HepG2 (cell line): Measurements from ENCODE around the gene ADAMTS2. TPM values are rescaled to one million over a fixed set of nuclear protein-coding genes. Genes with fewer than 3 reads are reported as not detected.

Experiments
- ATAC-seq: fragments of 200-7000 bp; cut with Tn5 transposase; 3 replicates; pipeline ENCODE4 v1.9.1; 2020; ENCODE audit warnings: mild to moderate bottlenecking, moderate library complexity
- BruUV-seq: library from RNA; stranded (reverse); fragments of 400-500 nt; replicated peaks from 2 replicates; lab custom pipeline; 2021; lab: Mats Ljungman, UMichigan
- CTCF ChIA-PET: fragments of 300-600 bp; formaldehyde crosslinking; extraction: SDS; loops from one replicate; lab custom pipeline; 2021; ENCODE audit warnings: low total read pairs, inconsistent platforms, low intra/inter-chr PET ratio; lab: Yijun Ruan, JAX
- POLR2A ChIA-PET: fragments of 350-600 bp; sonication (Branson Sonifier 250); formaldehyde crosslinking; loops from one replicate; lab custom pipeline; 2020; ENCODE audit warnings: antibody characterized with exemption, inconsistent platforms; lab: Yijun Ruan, JAX
- DNase-seq: peaks from one replicate; pipeline ENCODE4 v3.0.0-alpha.2; 2015; ENCODE audit warnings: low spot score
- FAIRE-seq: peaks from 3 replicates; lab custom pipeline; 2011; peaks lifted over from hg19 to GRCh38; lab: Jason Lieb, UNC
- H2AFZ ChIP-seq: one replicate; pipeline ENCODE4 v1.6.1; 2011; ENCODE audit warnings: low read length, inconsistent platforms
- H3K27ac ChIP-seq: fragments of 300-600 bp; 3 replicates; pipeline ENCODE4 v1.8.0; 2011; ENCODE audit warnings: mixed run types, mild to moderate bottlenecking, mixed read lengths, low read length, inconsistent platforms; ENCODE audit not compliant: insufficient read depth; ENCODE audit errors: extremely low read length
- H3K27me3 ChIP-seq, 2 experiments: fragments of 200-600 bp in 1 of 2; 2 replicates in 1 of 2; 3 replicates in 1 of 2; pipeline versions ENCODE4 v1.6.0 to v1.8.0; 2011; ENCODE audit warnings: low read length in 2 of 2, mild to moderate bottlenecking in 2 of 2, moderate library complexity in 2 of 2, inconsistent platforms in 1 of 2; ENCODE audit not compliant: insufficient read depth in 2 of 2, control insufficient read depth in 1 of 2
- H3K36me3 ChIP-seq, 2 experiments: fragments of 200-600 bp in 1 of 2; replicated peaks in 1 of 2; 2 replicates in 1 of 2; 3 replicates in 1 of 2; pipeline versions ENCODE4 v1.5.1 to v1.8.0; 2011; ENCODE audit warnings: low read length in 2 of 2, inconsistent platforms in 1 of 2; ENCODE audit not compliant: insufficient read depth in 2 of 2, control insufficient read depth in 1 of 2
- H3K4me1 ChIP-seq: 2 replicates; pipeline ENCODE4 v1.5.1; 2012; ENCODE audit warnings: low read length, inconsistent platforms; ENCODE audit not compliant: insufficient read depth
- H3K4me2 ChIP-seq: 2 replicates; pipeline ENCODE4 v1.6.0; 2011; ENCODE audit warnings: low read depth, low read length, inconsistent platforms
- H3K4me3 ChIP-seq, 3 experiments: fragments of 200-600 bp in 1 of 3; sonication (generic), shearing (Covaris generic) in 1 of 3; replicated peaks in 1 of 3; 2 replicates each; pipeline ENCODE4 v1.5.1; 2011 to 2016; ENCODE audit warnings: low read length in 3 of 3, inconsistent platforms in 2 of 3, low read depth in 2 of 3, mild to moderate bottlenecking in 2 of 3, control low read depth in 1 of 3, mixed read lengths in 1 of 3; ENCODE audit not compliant: insufficient read depth in 1 of 3
- H3K79me2 ChIP-seq: one replicate; pipeline ENCODE4 v1.6.1; 2011; ENCODE audit warnings: low read length, inconsistent platforms; ENCODE audit not compliant: insufficient read depth
- H3K9ac ChIP-seq: 2 replicates; pipeline ENCODE4 v1.6.0; 2011; ENCODE audit warnings: mild to moderate bottlenecking, low read depth, low read length, inconsistent platforms; ENCODE audit not compliant: insufficient read depth
- H3K9me3 ChIP-seq: 2 replicates; pipeline ENCODE4 v1.5.1; 2012; ENCODE audit warnings: mild to moderate bottlenecking, low read length
- H4K20me1 ChIP-seq: 2 replicates; pipeline ENCODE4 v1.6.0; 2011; ENCODE audit warnings: inconsistent platforms, mild to moderate bottlenecking, low read length, moderate library complexity; ENCODE audit not compliant: insufficient read depth
- RARG ChIP-seq: sonication (generic); formaldehyde crosslinking; IDR thresholded peaks from 2 replicates; pipeline ENCODE4 v1.4.0; 2020; ENCODE audit warnings: low read depth, mild to moderate bottlenecking, missing genetic modification reagents
- REPIN1 ChIP-seq: sonication (generic); formaldehyde crosslinking; IDR thresholded peaks from 2 replicates; pipeline ENCODE4 v1.8.0; 2022; ENCODE audit warnings: missing genetic modification reagents, low read depth, mild to moderate bottlenecking, borderline replicate concordance
- ZNF225 ChIP-seq: sonication (generic); formaldehyde crosslinking; IDR thresholded peaks from 2 replicates; pipeline ENCODE4 v1.4.0; 2020; ENCODE audit warnings: mild to moderate bottlenecking, missing genetic modification reagents
- WGBS: methylation state at CpG from one replicate; pipeline ENCODE4 v1.1.6; 2017; ENCODE audit warnings: low lambda C conversion rate; 5-methylcytosine and 5-hydroxymethylcytosine counted together
- in situ Hi-C: cut with HindIII; loops from 2 replicates; pipeline ENCODE4 v1.10.0; 2017; ENCODE audit warnings: low pct_unique_long_range_greater_than_20kb; ENCODE audit not compliant: extremely low pct_ligation_motif_present
- intact Hi-C: fragments of 100-400 bp; cut with micrococcal nuclease; formaldehyde crosslinking; loops from one replicate; pipeline ENCODE4 v1.10.0; 2022; ENCODE audit not compliant: unreplicated experiment
- polyA plus RNA-seq, 8 experiments: library from polyadenylated mRNA; depleted of rRNA in 3 of 8; stranded (reverse) in 7 of 8; unstranded in 1 of 8; fragments of >200 nt; fragmentation: Illumina TruSeq in 4 of 8; extraction: Trizol in 4 of 8; gene quantifications; 2 replicates each; pipeline versions ENCODE4 v1.2.1 to v1.2.3, GENCODE V29; 2011 to 2016; ENCODE audit warnings: low read depth in 4 of 8, missing spikeins in 1 of 8, mixed read lengths in 1 of 8; ENCODE audit not compliant: insufficient read depth in 1 of 8
- total RNA-seq, 5 experiments: library from RNA; depleted of rRNA; stranded (reverse); fragments of >200 nt; fragmentation: Illumina TruSeq; extraction: Trizol; gene quantifications; 2 replicates each; pipeline ENCODE4 v1.2.3, GENCODE V29; 2016; ENCODE audit warnings: low read depth in 1 of 5
- TF ChIP-seq, protein P1 (sequence below): sonication (generic); formaldehyde crosslinking; IDR thresholded peaks from 2 replicates; pipeline ENCODE4 v1.4.0; 2020; ENCODE audit warnings: missing genetic modification reagents
- TF ChIP-seq, protein P2 (sequence below): sonication (generic); formaldehyde crosslinking; IDR thresholded peaks from 2 replicates; pipeline ENCODE4; 2020; ENCODE audit warnings: missing genetic modification reagents, mild to moderate bottlenecking, borderline replicate concordance
- TF ChIP-seq, protein P3 (sequence below): sonication (generic); formaldehyde crosslinking; IDR thresholded peaks from 2 replicates; pipeline ENCODE4 v1.8.1; 2022; ENCODE audit warnings: low read depth, mild to moderate bottlenecking, missing genetic modification reagents
- TF ChIP-seq, protein P4 (sequence below): sonication (generic); formaldehyde crosslinking; IDR thresholded peaks from 2 replicates; pipeline ENCODE4 v1.5.1; 2020; ENCODE audit warnings: missing genetic modification reagents, mild to moderate bottlenecking, borderline replicate concordance

ADAMTS2 gene
- total and polyA plus RNA-seq, 2 of the 13 experiments (the other 11 are each of a cell fraction or from before 2014, with no cell fraction given): 0.24 to 3.5 TPM

DNA sequence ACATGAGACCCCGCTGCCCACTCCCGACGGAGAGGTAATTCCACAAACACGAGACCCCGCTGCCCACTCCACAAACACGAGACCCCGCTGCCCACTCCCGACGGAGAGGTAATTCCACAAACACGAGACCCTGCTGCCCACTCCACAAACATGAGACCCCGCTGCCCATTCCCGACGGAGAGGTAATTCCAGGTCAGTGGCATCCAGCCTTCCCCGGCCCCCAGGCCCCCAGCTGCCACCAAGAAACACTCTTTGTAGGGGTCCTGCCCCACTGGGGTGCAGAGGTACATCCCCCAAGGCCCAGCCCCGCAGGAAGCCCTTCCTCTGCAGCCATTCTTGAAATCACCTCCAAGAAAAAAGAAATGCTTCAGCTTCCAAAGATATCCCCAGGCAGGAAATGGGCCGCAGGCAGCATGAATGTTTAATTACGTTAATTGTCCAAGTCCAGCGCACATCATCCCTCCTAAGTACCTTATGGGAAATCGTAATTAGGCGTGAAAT, 115.9 kb downstream of the ADAMTS2 start:
- Histone ChIP-seq H3K36me3 (no peaks in the 10 kb centered on the region), H3K9me3 (no peaks in the 10 kb centered on the region), H3K79me2 (no peaks in the 10 kb centered on the region), H3K4me2 (no peak overlapping the region), H2AFZ (no peak overlapping the region), H3K27ac (no peak overlapping the region), H3K9ac (no peak overlapping the region), H3K27me3 (peaks cover 0 to 26% of the 10 kb centered on the region in 2 experiments; a peak in 4 of 5 replicates), H4K20me1 (no peaks in the 10 kb centered on the region), H3K4me3 (no peak overlapping the region), H3K4me1 (no peaks in the 10 kb centered on the region)
- ATAC-seq (no peak), FAIRE-seq (no peak), DNase-seq (no peak)
- 66% methylated on average over 9 of the region's 20 CpGs for whole genome bisulfite sequencing
- ChIA-PET POLR2A (no interaction called here), CTCF (no interaction called here)
- intact Hi-C loops: no loop called here
- in situ Hi-C loops: no loop called here
- BruUV-seq: no TSS peak
- TF ChIP-seq, protein P1, sequence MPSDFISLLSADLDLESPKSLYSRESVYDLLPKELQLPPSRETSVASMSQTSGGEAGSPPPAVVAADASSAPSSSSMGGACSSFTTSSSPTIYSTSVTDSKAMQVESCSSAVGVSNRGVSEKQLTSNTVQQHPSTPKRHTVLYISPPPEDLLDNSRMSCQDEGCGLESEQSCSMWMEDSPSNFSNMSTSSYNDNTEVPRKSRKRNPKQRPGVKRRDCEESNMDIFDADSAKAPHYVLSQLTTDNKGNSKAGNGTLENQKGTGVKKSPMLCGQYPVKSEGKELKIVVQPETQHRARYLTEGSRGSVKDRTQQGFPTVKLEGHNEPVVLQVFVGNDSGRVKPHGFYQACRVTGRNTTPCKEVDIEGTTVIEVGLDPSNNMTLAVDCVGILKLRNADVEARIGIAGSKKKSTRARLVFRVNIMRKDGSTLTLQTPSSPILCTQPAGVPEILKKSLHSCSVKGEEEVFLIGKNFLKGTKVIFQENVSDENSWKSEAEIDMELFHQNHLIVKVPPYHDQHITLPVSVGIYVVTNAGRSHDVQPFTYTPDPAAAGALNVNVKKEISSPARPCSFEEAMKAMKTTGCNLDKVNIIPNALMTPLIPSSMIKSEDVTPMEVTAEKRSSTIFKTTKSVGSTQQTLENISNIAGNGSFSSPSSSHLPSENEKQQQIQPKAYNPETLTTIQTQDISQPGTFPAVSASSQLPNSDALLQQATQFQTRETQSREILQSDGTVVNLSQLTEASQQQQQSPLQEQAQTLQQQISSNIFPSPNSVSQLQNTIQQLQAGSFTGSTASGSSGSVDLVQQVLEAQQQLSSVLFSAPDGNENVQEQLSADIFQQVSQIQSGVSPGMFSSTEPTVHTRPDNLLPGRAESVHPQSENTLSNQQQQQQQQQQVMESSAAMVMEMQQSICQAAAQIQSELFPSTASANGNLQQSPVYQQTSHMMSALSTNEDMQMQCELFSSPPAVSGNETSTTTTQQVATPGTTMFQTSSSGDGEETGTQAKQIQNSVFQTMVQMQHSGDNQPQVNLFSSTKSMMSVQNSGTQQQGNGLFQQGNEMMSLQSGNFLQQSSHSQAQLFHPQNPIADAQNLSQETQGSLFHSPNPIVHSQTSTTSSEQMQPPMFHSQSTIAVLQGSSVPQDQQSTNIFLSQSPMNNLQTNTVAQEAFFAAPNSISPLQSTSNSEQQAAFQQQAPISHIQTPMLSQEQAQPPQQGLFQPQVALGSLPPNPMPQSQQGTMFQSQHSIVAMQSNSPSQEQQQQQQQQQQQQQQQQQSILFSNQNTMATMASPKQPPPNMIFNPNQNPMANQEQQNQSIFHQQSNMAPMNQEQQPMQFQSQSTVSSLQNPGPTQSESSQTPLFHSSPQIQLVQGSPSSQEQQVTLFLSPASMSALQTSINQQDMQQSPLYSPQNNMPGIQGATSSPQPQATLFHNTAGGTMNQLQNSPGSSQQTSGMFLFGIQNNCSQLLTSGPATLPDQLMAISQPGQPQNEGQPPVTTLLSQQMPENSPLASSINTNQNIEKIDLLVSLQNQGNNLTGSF (CRISPR knock-in tag): no peak
- TF ChIP-seq REPIN1 (no peak), RARG (no peak), ZNF225 (CRISPR knock-in tag) (no peak)
- TF ChIP-seq, protein P2, sequence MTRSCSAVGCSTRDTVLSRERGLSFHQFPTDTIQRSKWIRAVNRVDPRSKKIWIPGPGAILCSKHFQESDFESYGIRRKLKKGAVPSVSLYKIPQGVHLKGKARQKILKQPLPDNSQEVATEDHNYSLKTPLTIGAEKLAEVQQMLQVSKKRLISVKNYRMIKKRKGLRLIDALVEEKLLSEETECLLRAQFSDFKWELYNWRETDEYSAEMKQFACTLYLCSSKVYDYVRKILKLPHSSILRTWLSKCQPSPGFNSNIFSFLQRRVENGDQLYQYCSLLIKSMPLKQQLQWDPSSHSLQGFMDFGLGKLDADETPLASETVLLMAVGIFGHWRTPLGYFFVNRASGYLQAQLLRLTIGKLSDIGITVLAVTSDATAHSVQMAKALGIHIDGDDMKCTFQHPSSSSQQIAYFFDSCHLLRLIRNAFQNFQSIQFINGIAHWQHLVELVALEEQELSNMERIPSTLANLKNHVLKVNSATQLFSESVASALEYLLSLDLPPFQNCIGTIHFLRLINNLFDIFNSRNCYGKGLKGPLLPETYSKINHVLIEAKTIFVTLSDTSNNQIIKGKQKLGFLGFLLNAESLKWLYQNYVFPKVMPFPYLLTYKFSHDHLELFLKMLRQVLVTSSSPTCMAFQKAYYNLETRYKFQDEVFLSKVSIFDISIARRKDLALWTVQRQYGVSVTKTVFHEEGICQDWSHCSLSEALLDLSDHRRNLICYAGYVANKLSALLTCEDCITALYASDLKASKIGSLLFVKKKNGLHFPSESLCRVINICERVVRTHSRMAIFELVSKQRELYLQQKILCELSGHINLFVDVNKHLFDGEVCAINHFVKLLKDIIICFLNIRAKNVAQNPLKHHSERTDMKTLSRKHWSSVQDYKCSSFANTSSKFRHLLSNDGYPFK (CRISPR knock-in tag): no peak
- TF ChIP-seq, protein P3, sequence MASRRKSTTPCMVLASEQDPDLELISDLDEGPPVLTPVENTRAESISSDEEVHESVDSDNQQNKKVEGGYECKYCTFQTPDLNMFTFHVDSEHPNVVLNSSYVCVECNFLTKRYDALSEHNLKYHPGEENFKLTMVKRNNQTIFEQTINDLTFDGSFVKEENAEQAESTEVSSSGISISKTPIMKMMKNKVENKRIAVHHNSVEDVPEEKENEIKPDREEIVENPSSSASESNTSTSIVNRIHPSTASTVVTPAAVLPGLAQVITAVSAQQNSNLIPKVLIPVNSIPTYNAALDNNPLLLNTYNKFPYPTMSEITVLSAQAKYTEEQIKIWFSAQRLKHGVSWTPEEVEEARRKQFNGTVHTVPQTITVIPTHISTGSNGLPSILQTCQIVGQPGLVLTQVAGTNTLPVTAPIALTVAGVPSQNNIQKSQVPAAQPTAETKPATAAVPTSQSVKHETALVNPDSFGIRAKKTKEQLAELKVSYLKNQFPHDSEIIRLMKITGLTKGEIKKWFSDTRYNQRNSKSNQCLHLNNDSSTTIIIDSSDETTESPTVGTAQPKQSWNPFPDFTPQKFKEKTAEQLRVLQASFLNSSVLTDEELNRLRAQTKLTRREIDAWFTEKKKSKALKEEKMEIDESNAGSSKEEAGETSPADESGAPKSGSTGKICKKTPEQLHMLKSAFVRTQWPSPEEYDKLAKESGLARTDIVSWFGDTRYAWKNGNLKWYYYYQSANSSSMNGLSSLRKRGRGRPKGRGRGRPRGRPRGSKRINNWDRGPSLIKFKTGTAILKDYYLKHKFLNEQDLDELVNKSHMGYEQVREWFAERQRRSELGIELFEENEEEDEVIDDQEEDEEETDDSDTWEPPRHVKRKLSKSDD (CRISPR knock-in tag): no peak
- TF ChIP-seq, protein P4, sequence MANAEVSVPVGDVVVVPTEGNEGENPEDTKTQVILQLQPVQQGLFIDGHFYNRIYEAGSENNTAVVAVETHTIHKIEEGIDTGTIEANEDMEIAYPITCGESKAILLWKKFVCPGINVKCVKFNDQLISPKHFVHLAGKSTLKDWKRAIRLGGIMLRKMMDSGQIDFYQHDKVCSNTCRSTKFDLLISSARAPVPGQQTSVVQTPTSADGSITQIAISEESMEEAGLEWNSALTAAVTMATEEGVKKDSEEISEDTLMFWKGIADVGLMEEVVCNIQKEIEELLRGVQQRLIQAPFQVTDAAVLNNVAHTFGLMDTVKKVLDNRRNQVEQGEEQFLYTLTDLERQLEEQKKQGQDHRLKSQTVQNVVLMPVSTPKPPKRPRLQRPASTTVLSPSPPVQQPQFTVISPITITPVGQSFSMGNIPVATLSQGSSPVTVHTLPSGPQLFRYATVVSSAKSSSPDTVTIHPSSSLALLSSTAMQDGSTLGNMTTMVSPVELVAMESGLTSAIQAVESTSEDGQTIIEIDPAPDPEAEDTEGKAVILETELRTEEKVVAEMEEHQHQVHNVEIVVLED: no peak
